Jurkat, Clone E6-1 (cell line): ENCODE results near the gene TMEM151B.

Source experiments
- DNase-seq: peaks from one replicate; pipeline ENCODE4 v3.0.0-alpha.2; 2011; ENCODE audit warnings: low read depth, low spot score
- H3K4me3 ChIP-seq: 2 replicates; pipeline ENCODE4 v1.5.1; 2011; ENCODE audit warnings: mild to moderate bottlenecking, low read length, control low read depth, moderate library complexity

TMEM151B gene

DNA sequence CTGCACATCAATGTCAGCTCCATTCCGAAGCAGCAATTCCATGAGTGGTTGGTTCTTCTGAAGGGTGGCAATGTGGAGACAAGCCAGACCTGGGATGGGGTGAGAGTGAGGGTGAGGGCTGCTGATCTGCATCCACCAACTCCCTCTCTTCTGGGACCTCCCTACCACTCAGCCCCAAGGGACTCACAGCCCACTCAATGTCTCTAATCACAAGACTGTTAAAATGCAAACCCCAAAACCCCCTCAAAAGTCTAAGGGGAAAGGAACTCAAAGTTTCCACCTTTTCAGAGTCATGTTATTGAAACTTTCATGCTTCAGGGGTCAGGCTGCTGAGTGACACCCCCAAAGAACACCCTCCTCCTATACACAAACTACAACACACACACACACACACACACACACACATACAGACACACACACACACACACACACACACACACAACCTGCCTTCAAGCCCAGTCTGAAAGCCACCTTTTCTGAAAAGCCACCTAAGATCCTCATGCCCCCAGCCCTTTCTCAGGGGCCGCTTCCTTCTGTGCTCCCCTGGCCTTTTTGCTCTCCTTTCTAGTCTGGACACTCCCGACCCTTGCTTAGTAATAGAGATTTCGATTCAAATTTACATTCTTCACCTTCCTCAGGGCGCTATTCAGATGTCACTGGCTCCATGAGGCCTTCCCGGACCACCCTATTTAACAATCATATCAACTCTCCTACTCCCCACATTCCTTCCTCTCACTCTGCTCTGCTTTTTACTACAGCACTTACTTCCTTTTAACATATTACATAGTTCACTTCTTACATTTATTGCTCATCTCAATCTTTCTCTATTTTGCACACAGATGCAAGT, 9.6 kb upstream of the TMEM151B start:
- DNase-seq, result no peak
- no peak overlapping the region for H3K4me3 ChIP-seq

DNA sequence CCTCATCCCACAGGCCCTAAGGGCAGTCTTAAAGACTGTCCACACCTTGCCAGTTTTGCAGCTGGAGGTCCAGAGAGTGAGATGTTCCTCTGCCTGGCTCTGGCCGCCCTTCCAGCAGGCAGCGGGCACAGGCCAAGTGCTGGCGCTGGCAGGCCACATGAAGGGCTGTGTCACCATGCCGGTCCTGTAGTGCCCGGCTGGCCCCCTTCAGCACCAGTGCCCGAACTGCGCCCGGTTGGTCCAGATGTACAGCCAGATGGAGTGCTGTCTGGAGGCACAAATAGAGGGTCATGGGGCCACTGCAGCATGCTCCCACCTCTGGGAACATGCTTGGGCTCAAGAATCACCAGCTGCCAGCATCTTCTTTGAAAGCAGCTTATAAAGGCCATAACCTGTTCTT, 8.7 kb upstream of the TMEM151B start:
- no peak overlapping the region for H3K4me3 ChIP-seq
- DNase-seq, result no peak

DNA sequence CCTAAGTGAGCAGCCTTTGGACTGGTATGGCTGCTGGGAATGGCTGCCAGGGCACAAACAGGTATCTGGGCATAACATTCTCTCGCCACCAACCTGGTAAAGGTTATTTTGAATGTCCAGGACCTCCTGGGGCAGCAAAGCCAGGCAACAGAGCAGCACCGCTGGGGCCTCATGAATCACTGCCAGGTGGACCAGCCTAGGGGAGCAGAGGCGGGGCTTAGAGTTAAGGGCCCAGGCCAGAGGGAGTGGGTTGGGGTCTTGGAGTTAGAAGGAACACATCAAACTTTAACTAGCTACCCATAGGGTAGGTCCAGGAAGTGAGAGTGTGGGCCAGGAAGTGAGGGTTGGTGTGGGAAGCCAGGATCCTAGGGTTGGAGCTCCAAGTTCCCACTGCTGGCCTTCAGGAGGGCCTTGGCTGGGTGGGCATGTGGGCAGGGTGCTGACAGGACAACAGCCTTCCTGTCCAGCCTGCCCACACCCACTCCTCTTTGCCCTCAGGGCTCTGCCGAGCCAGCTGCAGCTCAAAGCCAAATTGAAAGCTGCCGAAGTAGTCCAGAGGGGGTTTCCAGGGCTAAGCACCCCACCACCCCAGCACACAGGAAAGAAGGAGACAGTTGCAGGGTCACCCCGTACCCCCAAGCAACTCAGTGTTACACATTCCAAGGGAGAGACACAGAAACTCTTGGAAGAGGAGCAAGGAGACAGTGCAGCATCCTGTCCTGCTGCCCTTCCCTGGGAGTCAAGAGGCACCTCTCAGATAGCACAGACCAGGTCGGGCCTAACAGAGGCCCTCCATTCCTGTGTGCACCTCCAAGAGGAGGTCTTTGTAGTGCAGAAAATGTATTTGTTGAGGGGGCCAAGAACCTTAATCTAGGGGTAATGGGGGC, 7.5 kb upstream of the TMEM151B start:
- no peak overlapping the region for H3K4me3 ChIP-seq
- no peak for DNase-seq

DNA sequence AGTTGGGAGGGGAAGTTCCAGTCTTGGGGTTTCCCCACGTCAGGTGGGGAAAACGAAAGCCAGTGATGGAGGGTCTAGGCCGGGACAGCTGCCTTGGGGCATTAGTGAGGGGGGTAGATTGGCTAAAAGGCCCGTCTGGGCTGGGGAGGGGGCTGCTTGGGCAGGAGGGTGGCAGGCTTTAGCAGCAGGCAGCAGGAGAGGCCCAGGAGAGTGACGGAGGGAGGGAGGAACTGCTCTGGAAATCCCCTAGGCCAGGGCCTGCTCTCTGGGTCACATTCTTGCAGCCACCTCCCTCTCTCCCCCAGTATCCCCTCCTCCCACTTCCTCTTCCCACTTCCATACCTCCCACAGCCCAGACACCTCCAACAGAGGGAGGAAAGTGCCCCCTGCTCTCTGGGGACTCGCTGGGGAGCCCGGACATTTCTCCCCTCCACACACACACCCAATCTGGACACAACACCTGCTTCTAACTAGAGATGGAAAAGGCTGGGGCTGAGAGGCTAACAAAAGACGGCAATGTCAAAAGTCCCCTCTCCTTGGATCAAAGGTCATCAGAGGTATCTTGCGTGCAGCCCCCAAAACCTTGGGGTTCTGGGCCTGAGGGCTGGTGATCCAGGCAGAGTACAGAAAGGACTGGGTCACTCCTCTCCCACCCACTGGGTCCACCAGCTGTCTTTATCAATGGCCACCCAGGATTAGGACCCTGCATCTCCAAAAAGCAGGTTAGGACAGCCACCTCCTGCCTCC, 6.7 kb upstream of the TMEM151B start:
- DNase-seq, result no peak
- no peak overlapping the region; the same call in 1 of the 2 replicates for H3K4me3 ChIP-seq

DNA sequence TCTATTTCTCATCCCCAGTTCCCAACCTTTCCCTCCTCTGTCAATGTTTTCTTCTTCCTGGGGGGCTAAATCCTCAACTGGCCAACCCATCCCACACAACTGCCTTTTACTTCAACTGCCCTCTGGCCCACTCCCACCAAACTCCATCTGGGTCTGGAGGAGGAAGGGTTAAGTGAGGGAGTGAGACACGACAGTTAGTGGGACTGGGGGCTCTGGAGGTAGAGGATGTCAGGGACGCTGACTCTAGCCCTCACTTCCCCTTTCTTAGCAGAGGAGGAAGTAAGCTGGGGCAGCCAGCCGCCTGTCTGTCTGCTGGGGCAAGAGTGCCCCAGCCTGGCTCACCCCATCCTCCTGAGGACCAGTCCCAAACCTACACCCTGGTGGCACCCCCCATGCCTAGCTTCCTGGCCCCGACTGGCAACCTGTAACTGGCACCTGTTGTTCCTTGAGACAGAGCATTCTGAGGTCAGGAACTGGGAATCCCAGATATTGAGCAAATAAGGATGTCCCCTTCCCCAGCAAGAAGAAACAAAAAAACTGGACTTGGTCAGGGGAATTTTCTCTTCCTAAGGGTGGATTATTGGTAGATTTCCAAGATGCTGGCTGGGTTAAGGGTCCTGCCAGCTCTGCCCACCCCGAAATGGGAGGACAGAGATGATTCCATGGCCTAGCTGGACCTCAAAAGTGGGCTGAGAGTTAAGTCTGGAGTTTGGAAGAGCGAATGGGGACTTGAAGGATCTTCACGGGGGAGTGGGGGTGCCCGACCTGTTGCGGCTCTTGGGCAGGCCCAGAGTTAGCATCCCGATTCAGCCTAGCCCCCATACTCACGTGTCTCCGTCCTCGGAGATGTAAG, 5.9 kb upstream of the TMEM151B start:
- no peak for DNase-seq
- peak overlapping the region; percentile 86 for H3K4me3 ChIP-seq

DNA sequence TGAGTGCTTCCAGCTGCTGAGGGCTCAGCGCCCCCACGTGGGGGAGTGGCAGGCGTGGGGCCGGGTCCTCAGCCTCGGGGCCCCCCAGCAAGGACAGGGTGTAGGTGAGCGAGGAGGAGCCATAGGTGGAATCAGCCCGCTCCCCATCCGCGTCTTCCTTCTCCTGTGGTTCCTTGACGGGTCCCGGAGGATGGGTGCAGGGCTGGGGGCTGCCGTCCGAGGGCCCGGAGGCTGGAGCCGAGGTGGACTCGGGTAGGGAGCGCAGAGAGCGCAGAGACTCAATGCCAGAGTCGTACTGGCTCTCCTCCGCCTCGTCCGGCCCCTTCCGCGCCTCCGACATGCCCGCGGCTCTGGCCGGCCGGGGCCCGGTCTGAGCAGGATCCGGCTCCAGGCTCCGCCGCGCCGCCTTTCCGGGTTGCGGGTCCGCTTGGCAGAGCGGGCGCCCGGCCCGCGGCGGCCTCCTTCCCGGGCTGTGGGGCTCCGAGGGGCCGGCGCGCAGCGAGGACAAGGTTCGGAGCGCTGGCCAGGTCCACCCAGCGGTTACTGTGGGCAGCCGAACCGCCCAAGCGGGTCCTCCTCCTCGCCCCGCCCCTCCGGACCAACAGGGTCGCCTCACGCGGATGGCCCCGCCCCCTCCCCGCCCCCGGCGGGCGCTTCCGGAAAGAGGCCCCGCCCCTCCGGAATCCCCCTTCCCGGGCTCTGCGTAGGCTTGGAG, 5.1 kb upstream of the TMEM151B start, which contains the start of gene NFKBIE:
NFKBIE (minus strand) TSS at position 545 of the 715 bp plus-strand sequence; CDS start at position 340, 205 bp downstream.
- H3K4me3 ChIP-seq, result peak within 1 kb of the TSS; percentile 86
- DNase-seq, result no peak

DNA sequence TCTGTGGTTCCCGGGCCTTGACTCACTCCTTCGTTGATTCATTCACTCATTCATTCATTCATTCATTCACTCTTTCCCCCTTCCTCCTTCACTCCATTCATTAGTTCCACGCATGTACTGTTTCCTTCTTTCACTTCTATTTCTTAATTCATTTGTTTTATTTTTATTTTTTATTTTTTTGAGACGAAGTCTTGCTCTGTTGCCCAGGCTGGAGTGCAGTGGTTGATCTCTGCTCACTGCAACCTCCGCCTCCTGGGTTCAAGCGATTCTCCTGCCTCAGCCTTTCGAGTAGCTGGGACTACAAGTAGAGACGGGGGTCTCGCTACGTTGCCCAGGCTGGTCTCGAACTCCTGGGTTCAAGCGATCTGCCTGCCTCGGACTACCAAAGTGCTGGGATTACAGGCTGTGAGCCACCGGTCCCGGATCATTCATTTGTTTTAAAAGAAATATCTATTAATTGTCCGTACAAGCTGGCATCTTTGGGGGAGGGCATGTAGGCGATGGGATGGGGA, 4.5 kb upstream of the TMEM151B start:
- peak overlapping the region; percentile 86 for H3K4me3 ChIP-seq
- DNase-seq, result no peak

DNA sequence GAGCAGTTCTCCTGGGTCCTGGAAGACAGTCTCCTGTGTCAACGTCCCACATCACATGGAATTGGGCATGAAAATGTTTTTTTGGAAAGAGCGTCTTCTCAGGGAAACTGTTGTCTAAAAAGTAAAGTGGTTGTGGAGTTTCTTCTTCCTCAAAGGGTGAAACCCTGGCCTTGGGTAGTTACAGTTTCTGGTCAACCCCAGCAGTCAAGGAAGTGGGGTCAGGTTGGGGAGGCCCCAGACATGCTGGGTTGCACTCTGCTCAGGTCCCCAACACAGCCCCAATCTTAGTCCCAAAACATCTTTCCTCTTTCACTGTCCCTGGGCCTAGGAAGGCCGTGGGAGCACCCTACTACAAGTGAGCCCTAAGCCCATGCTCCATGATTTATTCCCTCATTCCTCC, 3.9 kb upstream of the TMEM151B start:
- DNase-seq, result no peak
- H3K4me3 ChIP-seq, result no peak overlapping the region

DNA sequence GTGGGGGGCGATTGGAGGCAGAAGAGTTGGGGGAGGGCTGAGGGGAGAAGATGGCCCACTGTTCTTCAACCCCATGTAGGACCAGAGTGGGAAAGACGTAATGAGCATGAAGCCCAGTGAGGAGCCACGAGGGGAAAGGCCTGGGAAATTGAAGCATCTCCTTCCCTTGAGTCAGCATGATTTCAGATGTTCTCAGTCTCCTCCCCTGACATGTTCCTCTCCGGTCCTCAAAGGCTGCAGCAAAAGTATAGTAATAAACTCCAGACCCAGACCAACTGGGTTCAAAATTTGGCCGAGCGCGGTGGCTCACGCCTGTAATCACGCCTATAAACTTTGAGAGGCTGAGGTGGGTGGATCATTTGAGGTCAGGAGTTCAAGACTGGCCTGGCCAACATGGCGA, 3.0 kb upstream of the TMEM151B start:
- DNase-seq, result no peak
- no peak overlapping the region for H3K4me3 ChIP-seq

DNA sequence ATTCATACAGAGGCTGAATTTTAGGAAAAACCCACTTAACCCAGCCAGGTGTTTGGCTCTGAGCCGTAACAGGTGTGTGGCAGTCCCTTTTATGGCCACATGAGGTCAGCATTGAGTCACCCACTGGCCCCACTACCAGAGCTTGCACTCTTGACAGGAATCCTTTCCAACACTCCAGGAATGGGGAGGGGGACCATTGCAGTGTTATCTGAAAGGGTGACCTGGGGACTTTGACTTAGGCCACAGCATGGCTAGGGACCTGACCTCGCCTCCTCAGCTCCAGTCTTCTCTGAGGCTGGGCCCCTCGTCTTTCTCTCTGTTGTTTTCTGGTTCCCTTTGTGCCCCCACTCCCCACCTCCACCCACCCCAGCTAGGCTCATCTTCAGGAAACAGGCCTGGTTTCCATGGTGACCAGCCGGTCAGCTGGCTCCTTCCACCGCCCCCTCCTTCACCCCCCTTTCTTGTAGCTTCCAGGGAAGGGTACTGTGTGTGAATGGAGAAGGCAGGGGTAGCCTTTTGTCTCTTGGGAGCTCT, 2.1 kb upstream of the TMEM151B start:
- DNase-seq, result no peak
- H3K4me3 ChIP-seq, result no peak overlapping the region

DNA sequence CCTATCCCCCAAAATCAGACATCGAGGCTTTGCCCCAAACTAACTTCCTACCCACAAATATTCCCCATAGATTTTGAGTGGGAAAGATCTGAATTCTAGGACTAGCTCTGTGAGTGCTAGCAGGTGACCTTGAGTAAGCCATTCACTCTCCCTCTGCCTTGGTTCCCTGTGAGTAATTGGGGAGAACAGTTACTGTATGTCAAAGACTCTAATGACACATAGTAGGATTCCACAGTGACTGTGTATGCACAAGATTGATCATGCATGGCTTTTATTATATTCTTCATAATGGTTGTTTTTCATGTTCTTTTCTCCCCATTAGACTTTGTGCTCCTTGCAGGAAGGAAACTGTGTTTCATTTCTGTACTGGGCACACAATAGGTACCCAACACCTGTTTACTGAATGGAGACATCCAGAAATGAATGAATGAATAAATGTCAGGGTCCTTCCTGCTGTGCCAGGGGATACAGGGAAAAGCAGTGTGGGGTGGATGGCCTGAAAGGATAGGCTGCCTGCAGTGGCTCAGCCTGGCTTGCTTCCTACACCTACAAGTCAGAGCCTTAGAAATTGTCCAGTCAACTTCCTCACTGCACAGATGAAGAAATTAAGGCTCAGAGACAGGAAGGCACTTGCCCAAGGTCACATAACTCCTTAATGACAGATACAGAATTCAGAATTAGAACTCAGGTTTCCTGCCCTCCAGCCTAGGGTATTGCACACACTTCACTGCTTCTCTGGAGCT, 901 bp upstream of the TMEM151B start:
- no peak for DNase-seq
- no peak overlapping the region for H3K4me3 ChIP-seq

DNA sequence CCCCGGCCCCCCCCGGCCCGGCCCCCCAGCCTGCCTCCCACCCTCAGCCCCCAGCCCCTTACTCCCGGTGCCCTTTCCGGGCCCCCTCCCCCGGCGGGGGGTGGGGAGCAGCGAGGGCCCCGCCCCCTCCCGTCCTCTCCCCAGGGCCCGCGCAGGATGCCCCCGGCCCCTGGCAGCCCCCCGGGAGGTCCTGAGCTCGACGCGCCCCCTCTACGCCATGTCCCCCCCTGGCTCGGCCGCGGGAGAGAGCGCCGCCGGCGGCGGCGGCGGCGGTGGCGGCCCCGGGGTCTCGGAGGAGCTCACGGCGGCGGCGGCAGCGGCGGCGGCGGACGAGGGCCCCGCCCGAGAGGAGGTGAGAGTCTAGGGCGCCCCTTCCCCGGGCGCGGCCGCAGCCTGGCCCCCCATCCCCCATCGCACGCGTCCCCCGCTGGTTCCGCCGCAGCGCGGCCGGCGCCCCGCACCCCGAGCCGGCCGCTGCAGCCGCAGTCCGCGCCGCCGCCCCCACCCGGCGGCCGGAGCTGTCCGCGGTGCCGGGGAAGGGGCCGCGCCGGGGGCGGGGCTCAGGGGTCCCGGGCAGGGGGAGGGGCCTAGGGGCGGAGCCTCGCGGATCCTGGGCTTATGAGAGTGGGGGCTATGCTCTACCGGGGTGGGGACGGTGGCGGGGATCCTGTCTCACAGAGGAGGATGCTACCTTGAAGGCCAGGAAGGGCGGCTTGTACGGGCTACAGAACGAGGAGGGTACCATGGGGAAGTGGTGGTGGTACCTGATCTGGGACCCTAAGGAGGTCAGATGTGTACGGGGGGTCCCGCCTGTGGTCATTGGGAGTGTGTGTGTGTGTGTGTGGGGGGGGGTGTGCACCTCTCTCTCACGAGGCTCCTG, 516 bp downstream of the TMEM151B start:
- no peak for DNase-seq
- peak overlapping the region; percentile 37 for H3K4me3 ChIP-seq

DNA sequence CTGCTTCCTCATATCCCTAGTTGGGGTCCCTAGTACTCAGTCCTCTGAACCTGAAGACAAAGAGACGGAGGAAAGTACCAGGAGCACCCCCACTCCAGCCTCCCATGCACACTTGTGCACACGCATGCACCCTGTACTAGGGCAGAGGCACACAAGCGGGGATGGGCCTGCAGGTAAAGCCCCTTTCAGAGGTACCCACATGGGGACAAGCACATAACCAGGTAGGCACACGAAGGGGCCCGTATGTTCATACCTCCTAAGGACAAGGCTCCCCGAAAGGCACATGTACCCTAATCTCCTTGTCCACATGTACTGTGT, 1.1 kb downstream of the TMEM151B start:
- no peak for DNase-seq
- peak overlapping the region; percentile 37; the same call in 1 of the 2 replicates for H3K4me3 ChIP-seq

DNA sequence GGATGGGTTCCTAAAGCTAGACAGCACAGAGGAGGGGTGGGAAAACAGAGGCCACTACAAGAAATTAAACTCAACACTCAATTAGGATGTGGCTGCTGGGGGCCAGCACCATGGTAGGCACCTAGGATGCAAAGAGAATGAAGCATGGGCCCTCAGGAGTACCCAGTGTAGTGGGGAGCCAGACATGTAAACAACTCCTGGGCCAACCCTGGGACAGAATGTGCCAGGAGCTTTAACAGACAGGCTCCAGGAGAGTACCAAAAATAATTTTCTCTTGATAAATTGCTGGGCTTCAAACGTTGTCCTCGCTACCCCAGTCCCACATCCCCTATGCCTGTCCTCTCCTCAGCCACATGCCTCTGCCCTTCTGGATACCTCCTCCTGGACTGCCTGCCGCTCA, 1.7 kb downstream of the TMEM151B start:
- no peak for DNase-seq
- H3K4me3 ChIP-seq, result no peak overlapping the region

DNA sequence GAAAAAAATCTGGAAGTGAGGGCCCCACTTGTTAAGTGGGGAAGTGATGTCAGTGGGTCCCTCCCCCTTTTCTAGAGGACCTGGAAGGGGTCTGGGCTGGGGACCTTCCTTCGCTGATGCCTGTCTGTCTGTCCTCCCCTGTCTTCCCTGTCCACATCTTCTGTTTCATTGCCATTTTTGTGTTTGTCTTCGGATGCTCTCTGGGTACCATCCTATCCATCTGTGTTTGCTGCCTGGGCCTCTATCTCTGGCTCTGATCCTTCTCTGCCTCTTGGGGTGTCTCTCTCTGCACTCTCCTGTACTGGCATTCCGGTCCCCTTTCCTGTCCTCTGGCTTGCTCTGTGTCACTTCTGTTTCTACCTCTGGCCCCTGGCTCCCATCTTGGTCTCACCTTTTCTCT, 2.3 kb downstream of the TMEM151B start:
- no peak overlapping the region for H3K4me3 ChIP-seq
- DNase-seq, result no peak

DNA sequence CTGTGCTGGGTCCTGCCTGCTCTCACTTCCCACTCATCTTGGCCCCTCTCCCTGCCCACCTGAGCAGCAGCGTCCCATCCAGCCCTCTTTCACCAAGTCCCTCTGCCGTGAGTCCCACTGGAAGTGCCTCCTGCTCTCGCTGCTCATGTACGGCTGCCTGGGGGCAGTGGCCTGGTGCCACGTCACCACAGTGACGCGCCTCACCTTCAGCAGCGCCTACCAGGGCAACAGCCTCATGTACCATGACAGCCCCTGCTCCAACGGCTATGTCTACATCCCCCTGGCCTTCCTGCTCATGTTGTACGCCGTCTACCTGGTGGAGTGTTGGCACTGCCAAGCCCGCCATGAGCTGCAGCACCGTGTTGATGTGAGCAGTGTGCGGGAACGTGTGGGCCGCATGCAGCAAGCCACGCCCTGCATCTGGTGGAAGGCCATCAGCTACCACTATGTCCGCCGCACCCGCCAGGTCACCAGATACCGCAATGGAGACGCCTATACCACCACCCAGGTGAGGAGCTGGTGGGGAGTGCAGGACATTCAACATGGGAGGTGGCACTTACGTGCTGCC, 2.8 kb downstream of the TMEM151B start:
- no peak overlapping the region for H3K4me3 ChIP-seq
- DNase-seq, result no peak
